Mammary epithelial cell (primary cell): ENCODE data around the gene DOK5.

Experiments
- CTCF ChIP-seq, 2 donors: IDR thresholded peaks in 1 of 2; conservative IDR thresholded peaks in 1 of 2; 2 replicates each; pipeline ENCODE4 v1.5.1; 2011 to 2012; ENCODE audit warnings: inconsistent platforms in 2 of 2, low read length in 2 of 2, mild to moderate bottlenecking in 2 of 2, control low read depth in 1 of 2, low read depth in 1 of 2; ENCODE audit not compliant: insufficient read depth in 1 of 2; ENCODE audit errors: extremely low read depth in 1 of 2
- EZH2 ChIP-seq: IDR thresholded peaks from 2 replicates; pipeline ENCODE4 v1.6.1; 2012; ENCODE audit warnings: low read length, inconsistent platforms, borderline replicate concordance

- TF ChIP-seq CTCF (conservative IDR thresholded peaks at IDR 0.05 in 1 of 2, IDR thresholded peaks at IDR 0.05 in 1 of 2; ENCODE audit: extremely low read depth in 1 of 2, insufficient read depth in 1 of 2, low read depth in 1 of 2, low read length in 2 of 2) (no peak), EZH2 (no peak)
Measured at GRCh38 chr20:54464003-54464402, 11.4 kb upstream of the DOK5 start.
